Measurements from ENCODE around the gene SDF2L1. TPM values are rescaled to one million over a fixed set of nuclear protein-coding genes. Genes with fewer than 3 reads are reported as not detected.
"Not testable (repeated sequence)": the region's sequence is repeated elsewhere in the genome, so short reads cannot be mapped to it uniquely, and the experiment has no call there.

Gene SDF2L1
- total RNA-seq, 2 experiments from 2014 or later, result 52.6 to 53.8 TPM

DNA sequence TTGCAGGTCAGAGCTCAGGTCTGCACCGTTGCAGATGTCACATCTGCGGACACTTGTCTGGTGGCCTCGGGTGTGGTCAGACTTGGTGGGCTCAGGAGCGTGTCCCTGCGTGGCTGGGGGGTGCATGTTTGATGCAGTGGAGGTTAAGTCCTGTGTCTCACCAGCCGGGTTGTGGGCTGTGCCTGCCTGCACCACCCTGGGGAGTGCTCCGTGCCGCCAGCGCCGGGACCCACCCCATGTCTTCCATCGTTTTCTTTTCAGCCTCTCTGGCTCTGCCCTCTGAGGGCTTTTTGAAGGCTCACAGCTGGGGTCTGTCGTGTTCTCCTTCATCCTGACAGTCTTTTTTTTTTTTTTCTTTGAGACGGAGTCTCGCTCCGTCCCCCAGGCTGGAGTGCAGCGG lies 49.7 kb downstream of the SDF2L1 start:
- H3K4me3 Mint-ChIP-seq, result no peak overlapping the region
- no peak for DNase-seq
- H3K4me1 Mint-ChIP-seq, result peaks cover 24% of the 10 kb centered on the region
- peaks cover 16% of the 10 kb centered on the region for H3K36me3 Mint-ChIP-seq
- H3K9me3 Mint-ChIP-seq, result no peaks in the 10 kb centered on the region
- H3K27ac Mint-ChIP-seq, result peak overlapping the region; percentile 29
- no peaks in the 10 kb centered on the region for H3K27me3 Mint-ChIP-seq

- H3K36me3 Mint-ChIP-seq, result peaks cover 16% of the 10 kb centered on the region
- not testable (repeated sequence) for H3K4me3 Mint-ChIP-seq, H3K27ac Mint-ChIP-seq, DNase-seq, H3K9me3 Mint-ChIP-seq, H3K27me3 Mint-ChIP-seq
- peaks cover 24% of the 10 kb centered on the region for H3K4me1 Mint-ChIP-seq
Observed at GRCh38 chr22:21692856-21693255, 50.8 kb downstream of the SDF2L1 start.

GRCh38 chr22:21693333-21693998 lies 51.4 kb downstream of the SDF2L1 start:
- DNase-seq, result no peak
- Mint-ChIP-seq H3K27ac (no peak overlapping the region), H3K27me3 (no peaks in the 10 kb centered on the region), H3K36me3 (peaks cover 16% of the 10 kb centered on the region), H3K4me3 (no peak overlapping the region), H3K9me3 (no peaks in the 10 kb centered on the region), H3K4me1 (peaks cover 24% of the 10 kb centered on the region)

Other genes starting within 250 kb of the SDF2L1 start
- gene HIC2, start 224.9 kb upstream of the SDF2L1 start, total RNA-seq, result 1 to 10 TPM; 5.4 to 5.8 TPM
- 1 to 10 TPM; 1.3 TPM for gene TMEM191C, start 174.9 kb upstream of the SDF2L1 start, total RNA-seq
- gene RIMBP3C, start 90.8 kb upstream of the SDF2L1 start, total RNA-seq, result under 1 TPM; 0.06 to 0.20 TPM
- 10 to 100 TPM; 70.0 to 72.9 TPM for gene UBE2L3, start 74.6 kb upstream of the SDF2L1 start, total RNA-seq
- 10 to 100 TPM; 83.0 to 86.4 TPM for gene YDJC, start 12.3 kb upstream of the SDF2L1 start, total RNA-seq
- gene CCDC116, start 9.5 kb upstream of the SDF2L1 start, total RNA-seq, result under 1 TPM; 0.29 to 0.34 TPM
- 10 to 100 TPM; 41.6 to 43.8 TPM for gene PPIL2, start 23.7 kb downstream of the SDF2L1 start, total RNA-seq
- under 1 TPM; 0.60 to 0.72 TPM for gene YPEL1, start 93.5 kb downstream of the SDF2L1 start, total RNA-seq
- gene MAPK1, start 225.3 kb downstream of the SDF2L1 start, total RNA-seq, result 100 to 1,000 TPM in 1 of 2 experiments, 10 to 100 TPM in 1; 96.1 to 106 TPM

Data from activated naive CD8-positive, alpha-beta T cell treated with anti-CD3 and anti-CD28 coated beads for 36 hours (primary cell).